ENCODE data around the gene CLDN9.
A peak's percentile ranks its signal among the peaks of the same experiment; 100 is the strongest.

CLDN9 gene

DNA sequence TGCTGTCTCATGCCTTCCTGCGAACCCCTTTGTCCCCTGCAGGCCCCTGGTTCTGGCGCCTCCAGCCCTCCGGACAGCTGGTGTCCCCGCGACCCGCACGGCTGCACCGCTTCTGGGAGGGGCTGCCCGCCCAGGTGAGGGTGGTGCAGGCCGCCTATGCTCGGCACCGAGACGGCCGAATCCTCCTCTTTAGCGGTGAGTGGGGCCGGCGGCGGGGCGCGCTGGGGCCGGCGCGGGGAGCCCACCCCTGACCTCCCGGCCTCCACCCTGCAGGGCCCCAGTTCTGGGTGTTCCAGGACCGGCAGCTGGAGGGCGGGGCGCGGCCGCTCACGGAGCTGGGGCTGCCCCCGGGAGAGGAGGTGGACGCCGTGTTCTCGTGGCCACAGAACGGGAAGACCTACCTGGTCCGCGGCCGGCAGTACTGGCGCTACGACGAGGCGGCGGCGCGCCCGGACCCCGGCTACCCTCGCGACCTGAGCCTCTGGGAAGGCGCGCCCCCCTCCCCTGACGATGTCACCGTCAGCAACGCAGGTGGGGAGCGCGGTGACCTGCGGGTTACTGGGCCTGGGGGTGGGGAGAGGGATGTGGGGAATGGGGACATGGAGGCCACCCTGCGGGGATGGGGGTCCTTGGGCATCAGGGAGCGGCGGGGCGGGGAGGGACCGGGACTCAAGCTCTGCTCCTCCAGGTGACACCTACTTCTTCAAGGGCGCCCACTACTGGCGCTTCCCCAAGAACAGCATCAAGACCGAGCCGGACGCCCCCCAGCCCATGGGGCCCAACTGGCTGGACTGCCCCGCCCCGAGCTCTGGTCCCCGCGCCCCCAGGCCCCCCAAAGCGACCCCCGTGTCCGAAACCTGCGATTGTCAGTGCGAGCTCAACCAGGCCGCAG lies 45.7 kb downstream of the CLDN9 start:
- DNase-seq, result no peak

DNA sequence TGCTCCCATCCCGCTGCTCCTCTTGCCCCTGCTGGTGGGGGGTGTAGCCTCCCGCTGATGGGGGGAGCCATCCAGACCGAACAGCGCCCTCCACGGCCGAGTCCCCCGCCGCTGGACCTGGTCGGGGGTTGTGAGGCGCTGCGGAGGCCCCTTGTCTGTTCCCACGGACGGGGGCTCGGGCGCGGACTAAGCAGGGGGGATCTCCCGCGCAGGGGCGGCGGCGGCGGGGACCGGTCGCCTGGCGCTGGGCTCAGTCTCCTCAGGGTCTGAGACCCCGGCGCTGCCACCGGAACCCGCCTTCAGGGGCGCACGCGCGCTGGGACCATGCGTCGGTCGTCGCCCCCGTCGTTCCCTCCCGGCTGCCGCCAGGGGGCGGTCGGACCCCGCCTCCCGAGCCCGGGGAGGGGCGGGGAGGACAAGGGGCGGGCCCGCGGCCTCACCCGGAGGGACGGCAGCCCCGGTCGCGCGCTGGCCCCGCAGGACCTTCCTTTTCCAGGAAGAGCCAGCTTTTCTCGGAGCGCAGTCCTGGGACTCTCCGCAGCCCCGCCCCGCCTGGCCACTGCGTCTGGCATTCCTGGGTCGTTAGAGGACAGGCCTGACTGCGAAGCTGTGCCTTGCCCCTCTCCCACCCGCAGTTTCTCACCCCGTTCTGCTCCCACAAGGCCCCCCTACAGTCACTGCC lies 46.5 kb downstream of the CLDN9 start:
- DNase-seq, result peak; percentile 85 to 91

DNA sequence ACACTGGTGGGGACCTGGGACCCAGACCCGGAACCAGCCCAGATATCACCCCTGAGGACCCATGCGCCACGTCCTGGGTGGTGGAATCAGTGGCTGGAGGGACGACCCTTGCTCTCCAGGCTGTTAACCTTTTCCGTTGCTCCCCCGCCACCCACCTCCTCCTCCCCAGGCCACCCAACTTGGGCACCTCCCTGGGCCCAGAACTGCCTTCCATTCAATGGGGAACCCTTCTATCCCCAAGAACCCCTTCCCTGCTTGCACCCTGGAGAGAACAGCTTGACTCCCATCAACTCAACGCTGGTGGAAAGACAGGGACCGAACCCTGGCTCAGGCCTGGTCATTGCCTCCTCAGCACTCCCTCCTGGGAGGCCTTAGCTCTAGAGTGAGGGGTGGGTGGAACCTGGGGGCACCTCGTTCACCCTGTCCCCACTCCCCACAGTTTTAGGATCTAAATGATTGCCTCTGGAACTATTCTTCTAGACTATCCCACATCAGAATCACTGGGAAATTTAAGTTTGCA lies 47.1 kb downstream of the CLDN9 start:
- DNase-seq, result no peak

DNA sequence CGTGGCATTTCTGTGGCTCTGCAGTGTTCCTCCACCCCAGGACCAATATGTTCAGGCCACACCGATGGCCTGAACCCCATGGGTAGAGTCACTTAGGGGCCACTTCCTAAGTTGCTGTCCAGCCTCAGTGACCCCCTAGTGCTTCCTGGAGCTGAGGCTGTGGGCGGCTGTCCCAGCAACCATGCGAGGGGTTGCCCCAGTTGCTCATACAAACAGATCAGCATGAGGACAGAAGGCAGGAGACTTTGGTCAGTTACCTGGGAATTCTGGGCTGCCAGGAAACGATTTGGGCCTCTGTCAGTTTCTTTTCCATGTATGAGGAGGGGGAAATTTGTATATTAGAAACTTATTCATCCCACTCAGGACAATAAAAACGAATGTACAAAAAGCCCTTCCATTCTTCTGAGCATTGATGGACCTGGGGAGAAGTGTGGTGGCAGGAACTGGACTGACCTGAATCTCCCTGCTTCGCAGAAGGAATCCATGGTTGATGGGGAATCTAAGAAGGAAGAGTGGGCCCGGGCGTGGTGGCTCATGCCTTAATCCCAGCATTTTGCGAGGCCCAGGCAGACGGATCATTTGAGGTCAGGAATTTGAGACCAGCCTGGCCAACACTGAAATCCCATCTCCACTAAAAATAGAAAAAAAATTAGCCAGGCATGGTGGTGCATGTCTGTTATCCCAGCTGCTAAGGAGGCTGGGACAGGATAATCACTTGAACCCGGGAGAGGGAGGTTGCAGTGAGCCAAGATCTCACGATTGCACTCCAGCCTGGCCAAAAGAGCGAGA lies 47.8 kb downstream of the CLDN9 start:
- no peak for DNase-seq

DNA sequence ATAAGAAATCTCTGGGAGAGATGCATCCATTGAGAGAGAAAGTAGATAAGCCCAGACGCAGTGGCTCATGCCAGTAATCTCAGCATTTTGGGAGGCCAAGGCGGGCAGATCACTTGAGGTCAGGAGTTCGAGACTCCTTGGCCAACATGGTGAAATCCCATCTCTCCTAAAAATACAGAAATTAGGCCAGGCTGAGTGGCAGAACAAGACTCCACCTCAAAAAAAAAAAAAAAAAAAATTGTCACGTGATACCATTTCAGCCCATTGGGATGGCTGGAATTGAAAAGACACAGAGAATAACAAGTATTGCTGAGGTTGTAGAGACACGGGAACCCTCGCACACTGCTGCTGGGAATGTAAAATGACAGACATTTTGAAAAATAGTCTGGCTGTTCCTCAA lies 49.8 kb downstream of the CLDN9 start:
- no peak for DNase-seq

DNA sequence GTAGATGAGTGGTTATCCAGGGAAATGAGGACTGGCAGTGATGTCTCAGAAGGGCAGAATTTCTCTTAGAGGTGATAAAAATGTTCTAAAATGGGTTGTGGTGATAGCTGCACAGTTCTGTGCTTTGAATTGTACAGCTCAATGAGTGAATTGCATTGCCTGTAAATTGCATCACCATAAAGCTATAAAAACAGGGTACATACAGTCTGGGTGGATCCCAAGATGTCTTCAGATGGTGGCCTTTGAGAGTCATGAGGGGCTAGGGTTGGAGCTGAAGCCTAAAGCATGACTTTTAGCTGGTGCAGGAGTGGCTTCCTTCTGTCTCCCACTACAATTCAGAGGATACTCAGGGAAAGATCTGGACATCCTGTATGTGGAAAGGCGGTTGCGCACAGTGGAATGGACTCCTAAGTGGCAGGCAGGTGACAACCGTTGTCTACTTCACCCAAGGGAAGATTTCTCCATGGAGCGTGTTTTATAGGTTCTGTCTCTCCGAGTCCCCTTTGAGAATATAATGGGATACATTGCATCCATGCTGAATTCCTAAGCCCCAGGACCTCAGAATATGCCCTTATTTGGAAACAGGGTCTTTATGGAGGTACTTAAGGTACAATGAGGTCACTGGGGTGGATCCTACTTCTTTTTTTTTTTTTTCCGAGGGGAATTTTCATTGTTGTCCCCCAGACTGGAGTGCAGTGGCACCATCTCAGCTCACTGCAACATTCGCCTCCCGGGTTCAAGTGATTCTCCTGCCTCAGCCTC lies 51.1 kb downstream of the CLDN9 start:
- no peak for DNase-seq

Data from stimulated activated CD4-positive, alpha-beta T cell treated with anti-CD3 and anti-CD28 coated beads, Interleukin-2, amount 100 ng/mL, for 48 hours (primary cell).